Coronary artery (tissue), 2 donors: Measurements from ENCODE around the gene MORN5.

Experiments used
- DNase-seq: peaks from one replicate; pipeline ENCODE4 v3.0.0-alpha.2; 2017; ENCODE audit warnings: low spot score
- H3K27ac ChIP-seq, 2 donors: fragments of 200-600 bp; sonication (generic); one replicate each; pipeline ENCODE4 v1.5.1; 2016 to 2019
- H3K4me3 ChIP-seq: fragments of 200-600 bp; sonication (generic); 2 replicates; pipeline ENCODE4 v1.5.1; 2016; ENCODE audit warnings: mild to moderate bottlenecking, moderate library complexity
- TF ChIP-seq, protein P1 (sequence below): fragments of 200-600 bp; sonication (generic); IDR thresholded peaks from one replicate; pipeline ENCODE4 v1.5.1; 2019; ENCODE audit warnings: antibody characterized with exemption

The MORN5 gene

DNA sequence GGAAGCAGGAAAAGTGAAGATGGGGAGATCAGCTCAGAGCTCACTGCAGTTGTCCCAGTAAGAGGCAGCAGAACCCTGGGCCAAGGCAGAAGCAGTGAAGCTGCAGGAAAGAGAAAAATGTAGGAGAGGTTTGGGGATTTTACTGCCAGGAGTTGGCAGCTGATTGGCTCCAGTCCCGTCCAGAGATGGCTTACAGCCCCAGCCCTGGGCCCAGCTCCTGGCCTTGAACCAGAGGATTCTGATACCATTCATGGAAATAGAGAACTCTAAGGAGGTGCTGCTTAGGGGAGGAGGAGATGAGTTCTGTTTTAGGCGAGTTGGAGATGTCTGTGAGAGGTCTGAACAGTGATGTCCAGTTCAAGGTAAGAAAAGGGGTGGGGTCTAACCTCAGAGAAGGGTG lies 4.6 kb downstream of the MORN5 start:
- no peak overlapping the region for H3K4me3 ChIP-seq
- no peak overlapping the region for H3K27ac ChIP-seq
- no peak for DNase-seq

DNA sequence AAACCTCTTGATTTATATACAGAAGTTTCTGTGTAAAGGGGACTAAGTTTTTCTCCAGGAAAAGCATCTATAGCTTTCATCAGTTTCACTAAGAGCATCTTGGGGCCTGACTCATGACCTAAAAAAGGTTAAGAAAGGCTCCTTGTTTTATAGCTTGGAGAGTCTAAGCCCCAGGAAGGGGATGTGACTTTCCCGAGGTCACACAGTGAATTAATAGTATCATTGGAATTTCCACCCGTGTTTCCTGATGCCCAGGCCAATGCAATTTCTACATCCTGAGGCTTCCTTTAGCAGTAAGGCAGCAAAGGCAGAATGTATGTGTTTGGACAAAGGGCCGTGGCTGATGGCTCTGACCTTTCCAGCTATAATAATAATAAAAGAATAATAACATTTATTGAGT lies 8.6 kb downstream of the MORN5 start:
- TF ChIP-seq, protein P1, sequence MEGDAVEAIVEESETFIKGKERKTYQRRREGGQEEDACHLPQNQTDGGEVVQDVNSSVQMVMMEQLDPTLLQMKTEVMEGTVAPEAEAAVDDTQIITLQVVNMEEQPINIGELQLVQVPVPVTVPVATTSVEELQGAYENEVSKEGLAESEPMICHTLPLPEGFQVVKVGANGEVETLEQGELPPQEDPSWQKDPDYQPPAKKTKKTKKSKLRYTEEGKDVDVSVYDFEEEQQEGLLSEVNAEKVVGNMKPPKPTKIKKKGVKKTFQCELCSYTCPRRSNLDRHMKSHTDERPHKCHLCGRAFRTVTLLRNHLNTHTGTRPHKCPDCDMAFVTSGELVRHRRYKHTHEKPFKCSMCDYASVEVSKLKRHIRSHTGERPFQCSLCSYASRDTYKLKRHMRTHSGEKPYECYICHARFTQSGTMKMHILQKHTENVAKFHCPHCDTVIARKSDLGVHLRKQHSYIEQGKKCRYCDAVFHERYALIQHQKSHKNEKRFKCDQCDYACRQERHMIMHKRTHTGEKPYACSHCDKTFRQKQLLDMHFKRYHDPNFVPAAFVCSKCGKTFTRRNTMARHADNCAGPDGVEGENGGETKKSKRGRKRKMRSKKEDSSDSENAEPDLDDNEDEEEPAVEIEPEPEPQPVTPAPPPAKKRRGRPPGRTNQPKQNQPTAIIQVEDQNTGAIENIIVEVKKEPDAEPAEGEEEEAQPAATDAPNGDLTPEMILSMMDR, result no peak
- Histone ChIP-seq H3K4me3 (no peak overlapping the region), H3K27ac (no peak overlapping the region)
- DNase-seq, result no peak

More for the DNA sequence above, 4.6 kb downstream of the MORN5 start:
- TF ChIP-seq, protein P1, result no peak

DNA sequence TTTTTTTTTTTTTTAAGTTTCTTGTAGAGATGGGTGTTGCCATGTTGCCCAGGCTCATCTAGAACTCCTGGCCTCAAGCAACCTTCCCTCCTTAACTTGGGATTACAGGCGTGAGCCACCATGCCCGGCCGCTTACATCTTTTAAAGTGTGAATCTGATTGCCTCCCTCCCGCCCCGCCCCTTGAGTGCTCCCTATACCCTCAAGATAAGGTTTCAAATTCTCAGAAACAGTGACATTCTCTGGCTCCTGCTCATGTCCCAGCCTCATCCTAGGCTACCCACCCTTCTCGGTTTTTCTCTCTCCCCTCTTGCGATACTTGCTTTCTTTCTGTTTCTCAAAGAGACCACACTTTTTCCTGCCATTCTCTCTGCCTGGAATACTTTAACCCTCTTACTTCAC lies 12.4 kb downstream of the MORN5 start:
- Histone ChIP-seq H3K4me3 (no peak overlapping the region), H3K27ac (no peak overlapping the region)
- TF ChIP-seq, protein P1, result no peak
- no peak for DNase-seq

DNA sequence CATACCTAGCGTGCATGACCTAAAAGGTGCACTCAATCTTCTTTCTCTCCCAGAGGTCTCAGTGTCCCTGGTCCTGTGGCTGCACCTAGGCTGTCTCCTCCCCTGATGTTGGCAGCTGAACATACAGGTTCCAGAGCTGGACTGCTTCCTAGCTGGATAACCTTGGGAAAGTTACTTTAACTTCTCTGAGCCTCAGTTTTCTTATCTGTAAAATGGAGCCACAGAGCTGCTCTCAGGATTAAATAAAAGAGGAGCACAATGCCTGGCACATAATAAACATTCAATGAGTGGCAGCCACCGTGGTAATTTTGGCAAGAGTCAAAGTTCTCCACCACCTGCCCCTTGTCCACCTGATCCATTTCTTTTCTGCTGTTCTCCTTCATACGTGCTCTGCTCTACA lies 14.0 kb downstream of the MORN5 start:
- Histone ChIP-seq H3K4me3 (no peak overlapping the region), H3K27ac (no peak overlapping the region)
- DNase-seq, result no peak
- TF ChIP-seq, protein P1, result no peak

DNA sequence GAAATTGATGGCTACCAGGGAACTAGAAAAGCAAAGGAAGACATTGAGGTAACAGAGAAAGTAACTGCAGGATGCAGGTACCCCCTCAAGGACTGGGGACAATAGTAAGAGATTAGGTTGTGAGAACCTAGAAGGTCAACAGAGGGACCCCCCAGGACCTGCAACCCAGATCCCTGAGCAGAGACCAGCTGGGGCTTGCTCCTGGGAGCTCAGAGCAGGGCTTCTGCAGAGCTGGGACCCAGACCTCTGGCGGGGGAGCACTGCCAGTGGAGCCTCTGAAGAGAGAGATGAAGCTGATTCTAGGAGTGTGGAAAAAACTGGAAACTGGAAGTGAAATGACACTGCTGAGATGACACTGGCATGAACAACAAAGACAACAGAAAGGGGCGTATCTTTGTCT lies 17.2 kb downstream of the MORN5 start:
- H3K27ac ChIP-seq, result no peak overlapping the region
- no peak overlapping the region for H3K4me3 ChIP-seq
- TF ChIP-seq, protein P1, result no peak
- peak; percentile 31 for DNase-seq

DNA sequence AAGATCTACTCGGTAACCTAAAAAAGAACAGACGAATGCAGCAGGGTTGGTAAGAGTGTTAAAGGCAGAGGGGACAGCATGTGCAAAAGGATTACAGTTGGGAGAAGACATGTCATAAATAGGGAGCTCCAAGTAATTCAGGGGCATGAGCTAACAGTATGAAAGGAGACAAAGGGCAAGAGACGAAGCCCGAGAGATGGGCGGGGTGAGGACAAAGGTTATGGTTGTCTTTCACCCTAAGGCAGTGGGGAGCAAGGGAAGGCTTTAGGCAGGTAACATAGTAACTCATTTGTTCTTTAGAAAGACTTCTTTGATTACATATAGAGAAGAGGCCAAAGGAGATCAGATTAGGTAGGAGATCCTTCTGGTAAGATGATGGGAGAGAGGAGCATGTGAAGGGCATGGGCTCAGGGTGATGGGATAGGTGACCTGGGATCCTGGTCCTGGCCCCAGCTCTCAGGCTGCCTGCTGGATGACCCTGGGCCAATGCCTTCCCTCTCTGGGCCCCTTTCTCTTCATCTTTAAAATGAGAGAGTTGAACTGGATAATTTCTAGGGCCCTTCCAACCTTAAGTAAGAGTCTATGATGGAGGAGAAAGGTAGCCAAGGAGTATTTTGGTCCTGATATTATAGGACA lies 19.5 kb downstream of the MORN5 start:
- DNase-seq, result no peak
- Histone ChIP-seq H3K4me3 (no peak overlapping the region), H3K27ac (no peak overlapping the region)
- TF ChIP-seq, protein P1, result no peak

DNA sequence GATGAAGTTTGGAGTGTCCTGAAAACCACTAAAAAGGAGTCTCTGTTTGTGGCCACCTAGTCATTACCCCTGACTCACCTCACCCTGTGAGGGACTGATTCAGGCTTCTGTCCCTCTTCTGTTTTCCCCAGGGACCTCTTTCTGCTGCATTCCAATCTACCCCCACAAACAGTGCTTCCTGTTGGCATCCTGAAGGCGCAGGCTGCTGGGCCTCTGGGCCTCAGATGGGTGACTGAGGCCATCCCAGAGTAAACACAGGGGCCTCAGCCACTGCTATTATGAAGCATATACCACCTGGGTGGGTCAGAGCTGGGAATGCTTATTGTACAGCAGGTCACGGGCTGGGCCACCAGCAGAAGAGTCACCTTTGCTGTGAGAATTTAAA lies 20.0 kb downstream of the MORN5 start:
- no peak overlapping the region for H3K27ac ChIP-seq
- TF ChIP-seq, protein P1, result no peak
- no peak for DNase-seq
- H3K4me3 ChIP-seq, result no peak overlapping the region
